ENCODE measurements around the gene CDC42.
"Not testable (repeated sequence)": the region's sequence is repeated elsewhere in the genome, so short reads cannot be mapped to it uniquely, and the experiment has no call there.

Gene CDC42

GRCh38 chr1:22076346-22076745 is 23.8 kb downstream of the CDC42 start:
- FAIRE-seq, result no peak

- FAIRE-seq, result no peak
Observed at GRCh38 chr1:22077728-22078127, 25.2 kb downstream of the CDC42 start.

GRCh38 chr1:22078133-22078532 is 25.6 kb downstream of the CDC42 start:
- no peak for FAIRE-seq

- FAIRE-seq, result no peak
Observed at GRCh38 chr1:22080191-22080590, 27.7 kb downstream of the CDC42 start.

- no peak for FAIRE-seq
Observed at GRCh38 chr1:22088331-22088730, 35.8 kb downstream of the CDC42 start.

GRCh38 chr1:22089134-22089571 is 36.6 kb downstream of the CDC42 start:
- no peak for FAIRE-seq

- no peak for FAIRE-seq
Observed at GRCh38 chr1:22089787-22090186, 37.3 kb downstream of the CDC42 start.

GRCh38 chr1:22090867-22091266 is 38.4 kb downstream of the CDC42 start:
- no peak for FAIRE-seq

- FAIRE-seq, result not testable (repeated sequence)
Observed at GRCh38 chr1:22092026-22092768, 39.7 kb downstream of the CDC42 start.

- no peak for FAIRE-seq
Observed at GRCh38 chr1:22093513-22093912, 41.0 kb downstream of the CDC42 start.

GRCh38 chr1:22096036-22096435 is 43.5 kb downstream of the CDC42 start:
- no peak for FAIRE-seq

GRCh38 chr1:22096463-22096862 is 44.0 kb downstream of the CDC42 start:
- FAIRE-seq, result no peak

GRCh38 chr1:22098752-22099151 is 46.2 kb downstream of the CDC42 start:
- FAIRE-seq, result no peak

- no peak for FAIRE-seq
Observed at GRCh38 chr1:22100168-22100567, 47.7 kb downstream of the CDC42 start.

GRCh38 chr1:22101199-22101598 is 48.7 kb downstream of the CDC42 start:
- FAIRE-seq, result no peak

GRCh38 chr1:22101995-22102394 is 49.5 kb downstream of the CDC42 start:
- FAIRE-seq, result no peak

GRCh38 chr1:22102746-22103145 is 50.2 kb downstream of the CDC42 start:
- FAIRE-seq, result no peak

- no peak for FAIRE-seq
Observed at GRCh38 chr1:22104094-22104493, 51.6 kb downstream of the CDC42 start.

- FAIRE-seq, result no peak
Observed at GRCh38 chr1:22104865-22105437, 52.4 kb downstream of the CDC42 start.

GRCh38 chr1:22105611-22106207 is 53.2 kb downstream of the CDC42 start:
- FAIRE-seq, result peak; percentile 27

- no peak for FAIRE-seq
Observed at GRCh38 chr1:22107126-22107525, 54.6 kb downstream of the CDC42 start.

- FAIRE-seq, result no peak
Observed at GRCh38 chr1:22108339-22109105, 56.0 kb downstream of the CDC42 start.

- no peak for FAIRE-seq
Observed at GRCh38 chr1:22110016-22110415, 57.5 kb downstream of the CDC42 start.

GRCh38 chr1:22111115-22111514 is 58.6 kb downstream of the CDC42 start:
- FAIRE-seq, result no peak

Data from A204.1 (cell line).